B cell (primary cell): ENCODE measurements around the gene ISL2. TPM values are rescaled to one million over a fixed set of nuclear protein-coding genes. Genes with fewer than 3 reads are reported as not detected.

Experiments used
- ATAC-seq: fragments of 200-7000 bp; cut with Tn5 transposase; one replicate; pipeline ENCODE4 v1.10.0; 2021; ENCODE audit warnings: low read depth, mild to moderate bottlenecking, moderate number of reproducible peaks, moderate library complexity
- CTCF ChIA-PET: fragments of 350-600 bp; sonication (Branson Sonifier 250); formaldehyde crosslinking; loops from one replicate; lab custom pipeline; 2021; ENCODE audit warnings: antibody characterized with exemption, inconsistent platforms; lab: Charles Lee
- POLR2A ChIA-PET: fragments of 350-600 bp; sonication (Branson Sonifier 250); formaldehyde crosslinking; loops from one replicate; lab custom pipeline; 2021; ENCODE audit warnings: antibody characterized with exemption; lab: Charles Lee
- DNase-seq: peaks from one replicate; pipeline ENCODE4 v3.0.0; 2013
- H2AFZ ChIP-seq: 2 replicates; pipeline ENCODE4 v1.6.1; 2012; ENCODE audit warnings: mild to moderate bottlenecking, low read depth, low read length; ENCODE audit not compliant: insufficient read depth, poor library complexity, severe bottlenecking
- H3K27ac ChIP-seq, 2 donors: 1 replicate in 1 of 2; 2 replicates in 1 of 2; pipeline ENCODE4 v1.5.1; 2012 to 2013; ENCODE audit warnings: low read length in 2 of 2, mild to moderate bottlenecking in 2 of 2, moderate library complexity in 1 of 2
- H3K27me3 ChIP-seq, 4 experiments: fragments of 200-600 bp in 1 of 4; sonication (generic) in 1 of 4; replicated peaks in 1 of 4; 1 replicate in 2 of 4; 2 replicates in 2 of 4; pipeline versions ENCODE4 v1.6.1 to v1.7.0; 2013 to 2016; ENCODE audit warnings: low read length in 3 of 4, mild to moderate bottlenecking in 2 of 4, mixed read lengths in 1 of 4, moderate library complexity in 1 of 4; ENCODE audit not compliant: insufficient read depth in 4 of 4, control insufficient read depth in 3 of 4; ENCODE audit errors: control extremely low read depth in 1 of 4
- H3K36me3 ChIP-seq, 2 experiments: replicated peaks in 1 of 2; 1 replicate in 1 of 2; 2 replicates in 1 of 2; pipeline versions ENCODE4 v1.6.1 to v1.7.1; 2013; ENCODE audit warnings: low read length in 1 of 2; ENCODE audit not compliant: insufficient read depth in 2 of 2, control insufficient read depth in 1 of 2; ENCODE audit errors: control extremely low read depth in 1 of 2, extremely low read depth in 1 of 2
- H3K4me1 ChIP-seq, 2 donors: fragments of 200-600 bp in 1 of 2; sonication (generic) in 1 of 2; 1 replicate in 1 of 2; 2 replicates in 1 of 2; pipeline versions ENCODE4 v1.5.1 to v1.6.1; 2013 to 2017; ENCODE audit warnings: low read length in 2 of 2; ENCODE audit not compliant: control insufficient read depth in 2 of 2, insufficient read depth in 2 of 2
- H3K4me2 ChIP-seq: replicated peaks from 2 replicates; pipeline ENCODE3; 2012; ENCODE audit warnings: mild to moderate bottlenecking, low read depth, low read length; ENCODE audit not compliant: poor library complexity, severe bottlenecking
- H3K4me3 ChIP-seq, 5 experiments: fragments of 200-600 bp in 1 of 5; sonication (generic) in 1 of 5; 1 replicate in 3 of 5; 2 replicates in 2 of 5; pipeline versions ENCODE4 v1.5.1 to v1.7.0; 2011 to 2016; ENCODE audit warnings: low read length in 4 of 5, mild to moderate bottlenecking in 4 of 5, low read depth in 2 of 5, control low read depth in 1 of 5, moderate library complexity in 1 of 5; ENCODE audit not compliant: insufficient read depth in 1 of 5; ENCODE audit errors: control extremely low read depth in 1 of 5, extremely low read depth in 1 of 5
- H3K79me2 ChIP-seq: fragments of 200-600 bp; sonication (generic); one replicate; pipeline ENCODE4 v1.6.0; 2016; ENCODE audit warnings: low read length; ENCODE audit not compliant: control insufficient read depth, insufficient read depth
- H3K9ac ChIP-seq: fragments of 200-600 bp; sonication (generic); 2 replicates; pipeline ENCODE4 v1.6.1; 2017; ENCODE audit warnings: mild to moderate bottlenecking, low read length, moderate library complexity
- H3K9me3 ChIP-seq, 3 donors: one replicate each; pipeline versions ENCODE4 v1.6.1 to v1.7.1; 2013; ENCODE audit warnings: low read length in 2 of 3; ENCODE audit not compliant: control insufficient read depth in 2 of 3, insufficient read depth in 1 of 3; ENCODE audit errors: control extremely low read depth in 1 of 3
- H4K20me1 ChIP-seq: 2 replicates; pipeline ENCODE4 v1.6.0; 2012; ENCODE audit warnings: mild to moderate bottlenecking, low read length; ENCODE audit not compliant: insufficient read depth, control insufficient read depth, poor library complexity, severe bottlenecking
- H3K27ac Mint-ChIP-seq: one replicate; pipeline ENCODE4 v1.8.0; 2021; ENCODE audit warnings: mixed read lengths
- H3K27me3 Mint-ChIP-seq: one replicate; pipeline ENCODE4 v1.8.0; 2021; ENCODE audit warnings: mixed read lengths
- H3K4me1 Mint-ChIP-seq: one replicate; pipeline ENCODE4 v1.8.0; 2021; ENCODE audit warnings: mixed read lengths
- H3K4me3 Mint-ChIP-seq: one replicate; pipeline ENCODE4 v1.8.0; 2021; ENCODE audit warnings: mixed read lengths
- H3K9me3 Mint-ChIP-seq: one replicate; pipeline ENCODE4 v1.8.0; 2022; ENCODE audit warnings: mixed read lengths; ENCODE audit not compliant: insufficient read depth
- EZH2 ChIP-seq: IDR thresholded peaks from 2 replicates; pipeline ENCODE4 v1.6.1; 2012; ENCODE audit warnings: borderline replicate concordance, low read depth, mild to moderate bottlenecking, moderate library complexity, low read length; ENCODE audit not compliant: insufficient read depth, poor library complexity, severe bottlenecking
- WGBS: methylation state at CpG from one replicate; pipeline ENCODE4 v1.1.5; 2013; ENCODE audit warnings: missing lambda C conversion rate; ENCODE audit not compliant: insufficient coverage; 5-methylcytosine and 5-hydroxymethylcytosine counted together
- intact Hi-C: fragments of 100-400 bp; cut with micrococcal nuclease; formaldehyde crosslinking; loops from one replicate; pipeline ENCODE4 v1.10.0; 2022
- polyA plus RNA-seq: library from polyadenylated mRNA; depleted of rRNA; stranded (reverse); fragments of >200 nt; gene quantifications from 2 replicates; pipeline ENCODE4 v1.2.3, GENCODE V29; 2012
- total RNA-seq, 2 donors: library from RNA; stranded (reverse); fragments of 120-200 nt in 1 of 2; gene quantifications; 1 replicate in 1 of 2; 2 replicates in 1 of 2; pipeline versions ENCODE4 v1.2.3 to v1.2.4, GENCODE V29; 2013 to 2022
- TF ChIP-seq, protein P1 (sequence below): fragments of 200-600 bp; IDR thresholded peaks from one replicate; pipeline ENCODE4 v1.8.0; 2022; ENCODE audit warnings: antibody characterized with exemption, mild to moderate bottlenecking

The ISL2 gene
- total and polyA plus RNA-seq, 2 donors (not counting 1 experiment from before 2014, with no cell fraction given) = 0.59 to 1.8 TPM

- Mint-ChIP-seq H3K27ac (no peak overlapping the region), H3K9me3 (no peaks in the 10 kb centered on the region)
- intact Hi-C loops = loop anchor here (2.0 kb wide), 1 partner anchor 98 kb away; no protein-coding TSS in a partner anchor
Observed at GRCh38 chr15:76332796-76333195, 3.8 kb upstream of the ISL2 start.

GRCh38 chr15:76333309-76333708 lies 3.3 kb upstream of the ISL2 start:
- H3K4me3 ChIP-seq = no peak overlapping the region
- intact Hi-C loops = loop anchor here (2.0 kb wide), 1 partner anchor 99 kb away; no protein-coding TSS in a partner anchor
- WGBS = 100% methylated on average over 1 of the region's 1 CpG
- no peak for DNase-seq
- H3K9me3 ChIP-seq = peaks cover 0 to 36% (median 0%) of the 10 kb centered on the region in 3 donors
- H3K27ac Mint-ChIP-seq = no peak overlapping the region
- peaks cover 0 to 69% (median 37%) of the 10 kb centered on the region in 4 experiments for H3K27me3 ChIP-seq
- no peaks in the 10 kb centered on the region for H3K79me2 ChIP-seq
- CTCF ChIA-PET = interaction anchor here (1.2 to 2.1 kb wide), 6 partner anchors 11 to 185 kb away, joined by 3 to 10 read pairs (median 4); no protein-coding TSS in a partner anchor
- no peaks in the 10 kb centered on the region for H3K9me3 Mint-ChIP-seq
- peaks cover 33 to 34% of the 10 kb centered on the region in 2 donors for H3K4me1 ChIP-seq
- no peaks in the 10 kb centered on the region for H4K20me1 ChIP-seq
- H3K4me1 Mint-ChIP-seq = peaks cover 27% of the 10 kb centered on the region
- TF ChIP-seq, protein P1, sequence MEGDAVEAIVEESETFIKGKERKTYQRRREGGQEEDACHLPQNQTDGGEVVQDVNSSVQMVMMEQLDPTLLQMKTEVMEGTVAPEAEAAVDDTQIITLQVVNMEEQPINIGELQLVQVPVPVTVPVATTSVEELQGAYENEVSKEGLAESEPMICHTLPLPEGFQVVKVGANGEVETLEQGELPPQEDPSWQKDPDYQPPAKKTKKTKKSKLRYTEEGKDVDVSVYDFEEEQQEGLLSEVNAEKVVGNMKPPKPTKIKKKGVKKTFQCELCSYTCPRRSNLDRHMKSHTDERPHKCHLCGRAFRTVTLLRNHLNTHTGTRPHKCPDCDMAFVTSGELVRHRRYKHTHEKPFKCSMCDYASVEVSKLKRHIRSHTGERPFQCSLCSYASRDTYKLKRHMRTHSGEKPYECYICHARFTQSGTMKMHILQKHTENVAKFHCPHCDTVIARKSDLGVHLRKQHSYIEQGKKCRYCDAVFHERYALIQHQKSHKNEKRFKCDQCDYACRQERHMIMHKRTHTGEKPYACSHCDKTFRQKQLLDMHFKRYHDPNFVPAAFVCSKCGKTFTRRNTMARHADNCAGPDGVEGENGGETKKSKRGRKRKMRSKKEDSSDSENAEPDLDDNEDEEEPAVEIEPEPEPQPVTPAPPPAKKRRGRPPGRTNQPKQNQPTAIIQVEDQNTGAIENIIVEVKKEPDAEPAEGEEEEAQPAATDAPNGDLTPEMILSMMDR = no peak
- TF ChIP-seq EZH2 = no peak
- no peak overlapping the region for H3K4me2 ChIP-seq
- no peak overlapping the region for H3K4me3 Mint-ChIP-seq
- peaks cover 46% of the 10 kb centered on the region for H3K27me3 Mint-ChIP-seq
- no peak overlapping the region for H3K9ac ChIP-seq
- POLR2A ChIA-PET = no interaction called here
- no peaks in the 10 kb centered on the region for H3K36me3 ChIP-seq
- H2AFZ ChIP-seq = no peak overlapping the region
- ATAC-seq = no peak
- H3K27ac ChIP-seq = no peak overlapping the region

More at GRCh38 chr15:76332796-76333195, 3.8 kb upstream of the ISL2 start:
- no peak overlapping the region for H3K27ac ChIP-seq
- no peak for ATAC-seq
- POLR2A ChIA-PET = no interaction called here
- no peaks in the 10 kb centered on the region for H3K36me3 ChIP-seq
- H3K9ac ChIP-seq = no peak overlapping the region
- no peak for TF ChIP-seq EZH2
- TF ChIP-seq, protein P1 = no peak
- peaks cover 29 to 30% of the 10 kb centered on the region in 2 donors for H3K4me1 ChIP-seq
- no peak overlapping the region for H3K4me3 Mint-ChIP-seq
- H3K27me3 Mint-ChIP-seq = peaks cover 49% of the 10 kb centered on the region
- no peak for DNase-seq
- H3K4me3 ChIP-seq = no peak overlapping the region
- H4K20me1 ChIP-seq = no peaks in the 10 kb centered on the region
- peaks cover 0 to 64% (median 37%) of the 10 kb centered on the region in 4 experiments for H3K27me3 ChIP-seq
- CTCF ChIA-PET = interaction anchor here (1.3 to 2.1 kb wide), 6 partner anchors 10 to 147 kb away, joined by 3 to 10 read pairs (median 4); no protein-coding TSS in a partner anchor
- peaks cover 0 to 32% (median 0%) of the 10 kb centered on the region in 3 donors for H3K9me3 ChIP-seq
- no peak overlapping the region for H2AFZ ChIP-seq
- peaks cover 27% of the 10 kb centered on the region for H3K4me1 Mint-ChIP-seq
- H3K79me2 ChIP-seq = no peaks in the 10 kb centered on the region
- WGBS = 100% methylated on average over 1 of the region's 1 CpG
- no peak overlapping the region for H3K4me2 ChIP-seq
